Suppressor macrophage treated with lipopolysaccharide for 1 hour (primary cell): ENCODE results near the gene SPINK14.

ENCODE experiments used
- DNase-seq, 3 donors: peaks; one replicate each; pipeline ENCODE4 v3.0.0-alpha.2; 2020 to 2022

SPINK14 gene

GRCh38 chr5:148202531-148203203, 34.3 kb downstream of the SPINK14 start, which contains the start of gene SPINK6:
TSS of gene SPINK6 (plus strand) at chr5:148203042. CDS start at chr5:148203097, 55 bp downstream.
- DNase-seq = no peak

- DNase-seq = peak; percentile 35 to 65 (median 51)
Measured at GRCh38 chr5:148205044-148205806, 36.9 kb downstream of the SPINK14 start.

GRCh38 chr5:148205865-148206264, 37.5 kb downstream of the SPINK14 start:
- peak in 1 of 3 donors; percentile 14 for DNase-seq

- DNase-seq = no peak
Measured at GRCh38 chr5:148206620-148207019, 38.3 kb downstream of the SPINK14 start.

DNA sequence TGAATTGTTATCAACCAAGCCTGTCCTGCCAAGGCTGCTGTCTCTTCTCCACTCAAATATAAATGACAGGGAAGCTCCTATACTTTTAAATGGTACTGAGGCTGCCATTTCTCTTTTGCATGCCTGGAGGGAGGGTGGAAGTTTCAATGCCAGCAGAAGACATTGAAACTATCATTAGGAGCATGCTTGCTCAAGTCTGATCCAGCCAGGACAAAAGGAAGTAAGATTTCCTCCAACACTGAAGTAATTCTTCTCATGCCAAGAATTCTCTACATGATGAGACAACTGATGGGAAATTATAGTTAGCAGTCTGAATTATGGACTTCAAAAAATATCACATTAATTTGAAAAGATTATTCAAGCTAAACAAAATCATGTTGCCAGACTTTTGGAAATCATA, 39.9 kb downstream of the SPINK14 start:
- DNase-seq = no peak

DNA sequence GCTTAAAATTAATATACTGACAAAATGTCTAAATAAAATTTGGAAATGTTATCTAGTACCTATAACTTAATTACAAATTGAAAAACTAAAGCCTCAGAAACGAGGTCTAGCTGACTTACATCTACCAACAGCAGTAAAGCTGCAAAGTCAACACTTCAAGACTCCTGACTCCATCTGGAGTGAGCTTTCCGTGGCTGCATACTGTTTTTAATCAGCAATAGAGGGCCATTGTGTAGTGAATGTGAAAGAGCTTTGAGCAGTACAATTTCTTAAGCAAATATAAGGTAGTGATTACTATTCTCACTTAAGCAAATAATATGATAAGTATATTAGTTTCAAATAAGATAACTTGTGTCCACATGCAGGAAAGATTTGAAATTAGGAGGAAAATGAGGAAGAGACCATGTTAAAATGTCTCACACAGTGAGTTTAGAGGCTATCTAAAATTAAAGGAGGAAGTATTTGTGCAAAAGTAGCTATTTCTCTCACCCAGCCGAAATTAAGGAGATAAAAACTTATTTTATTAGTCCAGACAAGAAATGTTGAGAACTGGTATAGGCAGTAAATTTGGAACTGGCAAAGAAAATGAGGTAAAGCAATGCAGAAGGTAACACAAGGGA, 40.9 kb downstream of the SPINK14 start:
- DNase-seq = peak in 2 of 3 donors; percentile 33 to 42

GRCh38 chr5:148214665-148215185, 46.4 kb downstream of the SPINK14 start:
- peak; percentile 43 to 58 (median 54) for DNase-seq

DNA sequence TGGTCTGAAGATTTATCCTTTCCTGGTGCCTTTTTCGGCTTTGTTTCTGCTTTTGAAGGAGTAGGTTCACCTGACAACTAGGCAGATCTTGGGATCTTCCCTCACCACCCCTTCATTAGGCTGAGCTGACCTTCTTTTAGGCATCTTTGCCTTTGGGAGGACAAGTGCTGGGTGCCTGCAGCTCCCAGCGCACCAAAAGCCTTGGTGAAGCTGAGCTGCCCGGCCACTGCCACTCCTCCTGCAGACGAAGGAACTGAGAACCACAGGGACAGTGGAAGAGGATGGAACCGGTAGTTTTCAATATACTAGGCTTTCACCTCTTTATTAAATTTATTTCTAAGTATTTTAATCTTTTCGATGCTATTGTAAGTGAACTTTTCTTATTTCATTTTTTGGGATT, 53.2 kb downstream of the SPINK14 start:
- no peak for DNase-seq

DNA sequence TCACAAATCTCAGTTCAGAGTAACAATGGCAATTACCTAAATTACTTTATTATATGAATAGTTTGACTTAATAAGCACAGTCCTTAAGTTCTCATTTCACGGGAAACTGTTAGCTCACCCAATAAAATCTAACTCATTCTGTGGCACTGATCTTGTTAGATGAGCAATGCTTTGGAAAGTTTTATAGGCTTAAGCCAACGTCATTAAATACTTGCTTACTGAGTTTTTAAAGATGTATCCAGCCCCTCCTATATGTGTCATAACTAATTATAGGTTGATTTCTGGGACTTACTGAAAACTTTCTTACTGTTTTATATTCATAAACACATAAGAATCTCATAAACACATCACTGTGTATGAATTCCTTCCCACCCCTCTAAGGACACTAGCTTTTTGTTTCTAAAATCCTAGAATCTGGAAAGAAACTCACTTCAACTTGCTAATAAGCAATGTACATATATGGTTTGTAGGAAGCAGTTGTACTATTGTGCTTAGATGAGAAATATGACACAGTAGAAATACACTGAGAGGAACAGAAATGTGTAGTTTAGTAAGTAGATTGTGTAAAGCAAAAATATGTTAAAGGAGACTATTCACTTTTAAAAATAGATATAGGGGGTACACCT, 55.9 kb downstream of the SPINK14 start:
- no peak for DNase-seq
